ENCODE measurements around the gene DGCR2.
"Not testable (repeated sequence)": the region's sequence is repeated elsewhere in the genome, so short reads cannot be mapped to it uniquely, and the experiment has no call there.

- TF ChIP-seq PKNOX1 (IDR thresholded peaks at IDR 0.05); TARDBP (IDR thresholded peaks at IDR 0.05); BHLHE40 (IDR thresholded peaks at IDR 0.05; ENCODE audit: borderline replicate concordance); ELF4 (IDR thresholded peaks at IDR 0.05); ARNT (IDR thresholded peaks at IDR 0.05); FOXK2 (IDR thresholded peaks at IDR 0.05); L3MBTL2 (conservative IDR thresholded peaks at IDR 0.05); FOXA1 (IDR thresholded peaks at IDR 0.05); SUZ12 (IDR thresholded peaks at IDR 0.05); FOXM1 (IDR thresholded peaks at IDR 0.05; ENCODE audit: borderline replicate concordance); NFRKB (IDR thresholded peaks at IDR 0.05); ZNF384 (IDR thresholded peaks at IDR 0.05): not testable (repeated sequence)
Measured at GRCh38 chr22:19011611-19012010, 110.6 kb downstream of the DGCR2 start.

Data from HEK293T (cell line).